WTC11 (cell line): ENCODE measurements around the gene CEMIP.

ENCODE experiments used
- ATF1 ChIP-seq: sonication (generic); formaldehyde crosslinking; IDR thresholded peaks from 2 replicates; pipeline ENCODE4 v1.8.1; 2023; ENCODE audit warnings: mild to moderate bottlenecking, moderate library complexity, missing genetic modification reagents
- ESRRA ChIP-seq: sonication (generic); formaldehyde crosslinking; IDR thresholded peaks from 2 replicates; pipeline ENCODE4 v1.8.1; 2022; ENCODE audit warnings: mild to moderate bottlenecking, missing genetic modification reagents, borderline replicate concordance
- IRF2 ChIP-seq: sonication (generic); formaldehyde crosslinking; IDR thresholded peaks from 2 replicates; pipeline ENCODE4 v1.8.0; 2022; ENCODE audit warnings: low read depth, missing genetic modification reagents, borderline replicate concordance
- JUN ChIP-seq: sonication (generic); formaldehyde crosslinking; IDR thresholded peaks from 2 replicates; pipeline ENCODE4 v1.8.0; 2023; ENCODE audit warnings: mild to moderate bottlenecking, missing genetic modification reagents
- ZNF263 ChIP-seq: sonication (generic); formaldehyde crosslinking; IDR thresholded peaks from 2 replicates; pipeline ENCODE4 v1.8.1; 2022; ENCODE audit warnings: low read depth, mild to moderate bottlenecking, moderate library complexity, missing genetic modification reagents
- TF ChIP-seq, protein P1 (sequence below): sonication (generic); formaldehyde crosslinking; IDR thresholded peaks from 2 replicates; pipeline ENCODE4 v1.8.1; 2023; ENCODE audit warnings: mild to moderate bottlenecking, moderate library complexity, missing genetic modification reagents
- TF ChIP-seq, protein P2 (sequence below): fragments of 200-600 bp; IDR thresholded peaks from 2 replicates; pipeline ENCODE4 v1.8.0; 2022; ENCODE audit warnings: antibody characterized with exemption
- TF ChIP-seq, protein P3 (sequence below): sonication (generic); formaldehyde crosslinking; IDR thresholded peaks from 2 replicates; pipeline ENCODE4 v1.8.1; 2022; ENCODE audit warnings: low read depth, mild to moderate bottlenecking, moderate library complexity, missing genetic modification reagents, borderline replicate concordance
- TF ChIP-seq, protein P4 (sequence below): sonication (generic); formaldehyde crosslinking; IDR thresholded peaks from 2 replicates; pipeline ENCODE4 v1.8.1; 2023; ENCODE audit warnings: mild to moderate bottlenecking, missing genetic modification reagents, borderline replicate concordance
- TF ChIP-seq, protein P5 (sequence below): sonication (generic); formaldehyde crosslinking; conservative IDR thresholded peaks from 2 replicates; pipeline ENCODE4 v1.8.1; 2022; ENCODE audit warnings: mild to moderate bottlenecking, missing genetic modification reagents
- TF ChIP-seq, protein P6 (sequence below): sonication (generic); formaldehyde crosslinking; IDR thresholded peaks from 2 replicates; pipeline ENCODE4 v1.8.0; 2022; ENCODE audit warnings: mild to moderate bottlenecking, missing genetic modification reagents
- TF ChIP-seq, protein P7 (sequence below): fragments of 250-450 bp; sonication (Bioruptor Pico); IDR thresholded peaks from 2 replicates; pipeline ENCODE4 v1.9.0; 2021; ENCODE audit warnings: mild to moderate bottlenecking, borderline replicate concordance

DNA sequence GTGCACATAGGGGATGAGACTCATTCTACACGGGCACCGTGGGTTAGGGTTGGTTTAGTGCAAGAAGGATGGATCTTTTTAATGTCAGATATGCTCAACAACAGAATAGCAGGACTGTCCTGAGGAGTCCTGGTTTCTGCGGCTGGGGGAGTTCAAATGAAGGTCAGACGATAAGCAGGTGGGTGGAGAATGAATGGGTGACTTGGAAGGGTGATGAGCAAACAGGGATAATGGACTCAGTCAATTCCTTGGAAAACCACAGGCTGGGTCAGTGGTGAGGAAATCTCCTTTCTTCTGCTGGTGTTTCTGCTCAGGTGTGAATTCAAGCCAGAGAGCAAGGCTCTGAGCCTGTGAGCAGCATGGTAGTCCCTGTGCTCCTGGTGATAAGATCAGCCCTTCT, 150.5 kb downstream of the CEMIP start:
- no peak for TF ChIP-seq ESRRA (CRISPR knock-in tag)
- TF ChIP-seq, protein P1, sequence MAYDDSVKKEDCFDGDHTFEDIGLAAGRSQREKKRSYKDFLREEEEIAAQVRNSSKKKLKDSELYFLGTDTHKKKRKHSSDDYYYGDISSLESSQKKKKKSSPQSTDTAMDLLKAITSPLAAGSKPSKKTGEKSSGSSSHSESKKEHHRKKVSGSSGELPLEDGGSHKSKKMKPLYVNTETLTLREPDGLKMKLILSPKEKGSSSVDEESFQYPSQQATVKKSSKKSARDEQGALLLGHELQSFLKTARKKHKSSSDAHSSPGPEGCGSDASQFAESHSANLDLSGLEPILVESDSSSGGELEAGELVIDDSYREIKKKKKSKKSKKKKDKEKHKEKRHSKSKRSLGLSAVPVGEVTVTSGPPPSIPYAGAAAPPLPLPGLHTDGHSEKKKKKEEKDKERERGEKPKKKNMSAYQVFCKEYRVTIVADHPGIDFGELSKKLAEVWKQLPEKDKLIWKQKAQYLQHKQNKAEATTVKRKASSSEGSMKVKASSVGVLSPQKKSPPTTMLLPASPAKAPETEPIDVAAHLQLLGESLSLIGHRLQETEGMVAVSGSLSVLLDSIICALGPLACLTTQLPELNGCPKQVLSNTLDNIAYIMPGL = no peak
- TF ChIP-seq, protein P2, sequence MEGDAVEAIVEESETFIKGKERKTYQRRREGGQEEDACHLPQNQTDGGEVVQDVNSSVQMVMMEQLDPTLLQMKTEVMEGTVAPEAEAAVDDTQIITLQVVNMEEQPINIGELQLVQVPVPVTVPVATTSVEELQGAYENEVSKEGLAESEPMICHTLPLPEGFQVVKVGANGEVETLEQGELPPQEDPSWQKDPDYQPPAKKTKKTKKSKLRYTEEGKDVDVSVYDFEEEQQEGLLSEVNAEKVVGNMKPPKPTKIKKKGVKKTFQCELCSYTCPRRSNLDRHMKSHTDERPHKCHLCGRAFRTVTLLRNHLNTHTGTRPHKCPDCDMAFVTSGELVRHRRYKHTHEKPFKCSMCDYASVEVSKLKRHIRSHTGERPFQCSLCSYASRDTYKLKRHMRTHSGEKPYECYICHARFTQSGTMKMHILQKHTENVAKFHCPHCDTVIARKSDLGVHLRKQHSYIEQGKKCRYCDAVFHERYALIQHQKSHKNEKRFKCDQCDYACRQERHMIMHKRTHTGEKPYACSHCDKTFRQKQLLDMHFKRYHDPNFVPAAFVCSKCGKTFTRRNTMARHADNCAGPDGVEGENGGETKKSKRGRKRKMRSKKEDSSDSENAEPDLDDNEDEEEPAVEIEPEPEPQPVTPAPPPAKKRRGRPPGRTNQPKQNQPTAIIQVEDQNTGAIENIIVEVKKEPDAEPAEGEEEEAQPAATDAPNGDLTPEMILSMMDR = no peak
- TF ChIP-seq, protein P3, sequence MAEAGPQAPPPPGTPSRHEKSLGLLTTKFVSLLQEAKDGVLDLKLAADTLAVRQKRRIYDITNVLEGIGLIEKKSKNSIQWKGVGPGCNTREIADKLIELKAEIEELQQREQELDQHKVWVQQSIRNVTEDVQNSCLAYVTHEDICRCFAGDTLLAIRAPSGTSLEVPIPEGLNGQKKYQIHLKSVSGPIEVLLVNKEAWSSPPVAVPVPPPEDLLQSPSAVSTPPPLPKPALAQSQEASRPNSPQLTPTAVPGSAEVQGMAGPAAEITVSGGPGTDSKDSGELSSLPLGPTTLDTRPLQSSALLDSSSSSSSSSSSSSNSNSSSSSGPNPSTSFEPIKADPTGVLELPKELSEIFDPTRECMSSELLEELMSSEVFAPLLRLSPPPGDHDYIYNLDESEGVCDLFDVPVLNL (CRISPR knock-in tag) = no peak
- TF ChIP-seq, protein P4, sequence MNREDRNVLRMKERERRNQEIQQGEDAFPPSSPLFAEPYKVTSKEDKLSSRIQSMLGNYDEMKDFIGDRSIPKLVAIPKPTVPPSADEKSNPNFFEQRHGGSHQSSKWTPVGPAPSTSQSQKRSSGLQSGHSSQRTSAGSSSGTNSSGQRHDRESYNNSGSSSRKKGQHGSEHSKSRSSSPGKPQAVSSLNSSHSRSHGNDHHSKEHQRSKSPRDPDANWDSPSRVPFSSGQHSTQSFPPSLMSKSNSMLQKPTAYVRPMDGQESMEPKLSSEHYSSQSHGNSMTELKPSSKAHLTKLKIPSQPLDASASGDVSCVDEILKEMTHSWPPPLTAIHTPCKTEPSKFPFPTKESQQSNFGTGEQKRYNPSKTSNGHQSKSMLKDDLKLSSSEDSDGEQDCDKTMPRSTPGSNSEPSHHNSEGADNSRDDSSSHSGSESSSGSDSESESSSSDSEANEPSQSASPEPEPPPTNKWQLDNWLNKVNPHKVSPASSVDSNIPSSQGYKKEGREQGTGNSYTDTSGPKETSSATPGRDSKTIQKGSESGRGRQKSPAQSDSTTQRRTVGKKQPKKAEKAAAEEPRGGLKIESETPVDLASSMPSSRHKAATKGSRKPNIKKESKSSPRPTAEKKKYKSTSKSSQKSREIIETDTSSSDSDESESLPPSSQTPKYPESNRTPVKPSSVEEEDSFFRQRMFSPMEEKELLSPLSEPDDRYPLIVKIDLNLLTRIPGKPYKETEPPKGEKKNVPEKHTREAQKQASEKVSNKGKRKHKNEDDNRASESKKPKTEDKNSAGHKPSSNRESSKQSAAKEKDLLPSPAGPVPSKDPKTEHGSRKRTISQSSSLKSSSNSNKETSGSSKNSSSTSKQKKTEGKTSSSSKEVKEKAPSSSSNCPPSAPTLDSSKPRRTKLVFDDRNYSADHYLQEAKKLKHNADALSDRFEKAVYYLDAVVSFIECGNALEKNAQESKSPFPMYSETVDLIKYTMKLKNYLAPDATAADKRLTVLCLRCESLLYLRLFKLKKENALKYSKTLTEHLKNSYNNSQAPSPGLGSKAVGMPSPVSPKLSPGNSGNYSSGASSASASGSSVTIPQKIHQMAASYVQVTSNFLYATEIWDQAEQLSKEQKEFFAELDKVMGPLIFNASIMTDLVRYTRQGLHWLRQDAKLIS (CRISPR knock-in tag) = no peak
- no peak for TF ChIP-seq IRF2 (CRISPR knock-in tag)
- TF ChIP-seq, protein P5, sequence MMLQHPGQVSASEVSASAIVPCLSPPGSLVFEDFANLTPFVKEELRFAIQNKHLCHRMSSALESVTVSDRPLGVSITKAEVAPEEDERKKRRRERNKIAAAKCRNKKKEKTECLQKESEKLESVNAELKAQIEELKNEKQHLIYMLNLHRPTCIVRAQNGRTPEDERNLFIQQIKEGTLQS = no peak
- TF ChIP-seq, protein P6, sequence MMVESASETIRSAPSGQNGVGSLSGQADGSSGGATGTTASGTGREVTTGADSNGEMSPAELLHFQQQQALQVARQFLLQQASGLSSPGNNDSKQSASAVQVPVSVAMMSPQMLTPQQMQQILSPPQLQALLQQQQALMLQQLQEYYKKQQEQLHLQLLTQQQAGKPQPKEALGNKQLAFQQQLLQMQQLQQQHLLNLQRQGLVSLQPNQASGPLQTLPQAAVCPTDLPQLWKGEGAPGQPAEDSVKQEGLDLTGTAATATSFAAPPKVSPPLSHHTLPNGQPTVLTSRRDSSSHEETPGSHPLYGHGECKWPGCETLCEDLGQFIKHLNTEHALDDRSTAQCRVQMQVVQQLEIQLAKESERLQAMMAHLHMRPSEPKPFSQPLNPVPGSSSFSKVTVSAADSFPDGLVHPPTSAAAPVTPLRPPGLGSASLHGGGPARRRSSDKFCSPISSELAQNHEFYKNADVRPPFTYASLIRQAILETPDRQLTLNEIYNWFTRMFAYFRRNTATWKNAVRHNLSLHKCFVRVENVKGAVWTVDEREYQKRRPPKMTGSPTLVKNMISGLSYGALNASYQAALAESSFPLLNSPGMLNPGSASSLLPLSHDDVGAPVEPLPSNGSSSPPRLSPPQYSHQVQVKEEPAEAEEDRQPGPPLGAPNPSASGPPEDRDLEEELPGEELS = no peak
- TF ChIP-seq ZNF263 (CRISPR knock-in tag) = no peak
- TF ChIP-seq JUN (CRISPR knock-in tag) = no peak
- no peak for TF ChIP-seq ATF1 (CRISPR knock-in tag)
- TF ChIP-seq, protein P7, sequence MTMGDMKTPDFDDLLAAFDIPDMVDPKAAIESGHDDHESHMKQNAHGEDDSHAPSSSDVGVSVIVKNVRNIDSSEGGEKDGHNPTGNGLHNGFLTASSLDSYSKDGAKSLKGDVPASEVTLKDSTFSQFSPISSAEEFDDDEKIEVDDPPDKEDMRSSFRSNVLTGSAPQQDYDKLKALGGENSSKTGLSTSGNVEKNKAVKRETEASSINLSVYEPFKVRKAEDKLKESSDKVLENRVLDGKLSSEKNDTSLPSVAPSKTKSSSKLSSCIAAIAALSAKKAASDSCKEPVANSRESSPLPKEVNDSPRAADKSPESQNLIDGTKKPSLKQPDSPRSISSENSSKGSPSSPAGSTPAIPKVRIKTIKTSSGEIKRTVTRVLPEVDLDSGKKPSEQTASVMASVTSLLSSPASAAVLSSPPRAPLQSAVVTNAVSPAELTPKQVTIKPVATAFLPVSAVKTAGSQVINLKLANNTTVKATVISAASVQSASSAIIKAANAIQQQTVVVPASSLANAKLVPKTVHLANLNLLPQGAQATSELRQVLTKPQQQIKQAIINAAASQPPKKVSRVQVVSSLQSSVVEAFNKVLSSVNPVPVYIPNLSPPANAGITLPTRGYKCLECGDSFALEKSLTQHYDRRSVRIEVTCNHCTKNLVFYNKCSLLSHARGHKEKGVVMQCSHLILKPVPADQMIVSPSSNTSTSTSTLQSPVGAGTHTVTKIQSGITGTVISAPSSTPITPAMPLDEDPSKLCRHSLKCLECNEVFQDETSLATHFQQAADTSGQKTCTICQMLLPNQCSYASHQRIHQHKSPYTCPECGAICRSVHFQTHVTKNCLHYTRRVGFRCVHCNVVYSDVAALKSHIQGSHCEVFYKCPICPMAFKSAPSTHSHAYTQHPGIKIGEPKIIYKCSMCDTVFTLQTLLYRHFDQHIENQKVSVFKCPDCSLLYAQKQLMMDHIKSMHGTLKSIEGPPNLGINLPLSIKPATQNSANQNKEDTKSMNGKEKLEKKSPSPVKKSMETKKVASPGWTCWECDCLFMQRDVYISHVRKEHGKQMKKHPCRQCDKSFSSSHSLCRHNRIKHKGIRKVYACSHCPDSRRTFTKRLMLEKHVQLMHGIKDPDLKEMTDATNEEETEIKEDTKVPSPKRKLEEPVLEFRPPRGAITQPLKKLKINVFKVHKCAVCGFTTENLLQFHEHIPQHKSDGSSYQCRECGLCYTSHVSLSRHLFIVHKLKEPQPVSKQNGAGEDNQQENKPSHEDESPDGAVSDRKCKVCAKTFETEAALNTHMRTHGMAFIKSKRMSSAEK (CRISPR knock-in tag) = no peak
